WTC11 (cell line): ENCODE measurements around the gene FHOD3.

Source experiments
- JAZF1 ChIP-seq: fragments of 250-450 bp; sonication (Bioruptor Pico); IDR thresholded peaks from 2 replicates; pipeline ENCODE4 v1.9.0; 2021; ENCODE audit warnings: moderate library complexity, mild to moderate bottlenecking, inconsistent platforms
- NR3C1 ChIP-seq: sonication (generic); formaldehyde crosslinking; conservative IDR thresholded peaks from 2 replicates; pipeline ENCODE4 v1.8.1; 2023; ENCODE audit warnings: low read depth, mild to moderate bottlenecking, missing genetic modification reagents
- TF ChIP-seq, protein P1 (sequence below): fragments of 200-600 bp; IDR thresholded peaks from 2 replicates; pipeline ENCODE4 v1.8.0; 2022; ENCODE audit warnings: antibody characterized with exemption
- TF ChIP-seq, protein P2 (sequence below): sonication (generic); formaldehyde crosslinking; IDR thresholded peaks from 2 replicates; pipeline ENCODE4 v1.8.1; 2023; ENCODE audit warnings: mild to moderate bottlenecking, moderate library complexity, missing genetic modification reagents

- TF ChIP-seq, protein P1, sequence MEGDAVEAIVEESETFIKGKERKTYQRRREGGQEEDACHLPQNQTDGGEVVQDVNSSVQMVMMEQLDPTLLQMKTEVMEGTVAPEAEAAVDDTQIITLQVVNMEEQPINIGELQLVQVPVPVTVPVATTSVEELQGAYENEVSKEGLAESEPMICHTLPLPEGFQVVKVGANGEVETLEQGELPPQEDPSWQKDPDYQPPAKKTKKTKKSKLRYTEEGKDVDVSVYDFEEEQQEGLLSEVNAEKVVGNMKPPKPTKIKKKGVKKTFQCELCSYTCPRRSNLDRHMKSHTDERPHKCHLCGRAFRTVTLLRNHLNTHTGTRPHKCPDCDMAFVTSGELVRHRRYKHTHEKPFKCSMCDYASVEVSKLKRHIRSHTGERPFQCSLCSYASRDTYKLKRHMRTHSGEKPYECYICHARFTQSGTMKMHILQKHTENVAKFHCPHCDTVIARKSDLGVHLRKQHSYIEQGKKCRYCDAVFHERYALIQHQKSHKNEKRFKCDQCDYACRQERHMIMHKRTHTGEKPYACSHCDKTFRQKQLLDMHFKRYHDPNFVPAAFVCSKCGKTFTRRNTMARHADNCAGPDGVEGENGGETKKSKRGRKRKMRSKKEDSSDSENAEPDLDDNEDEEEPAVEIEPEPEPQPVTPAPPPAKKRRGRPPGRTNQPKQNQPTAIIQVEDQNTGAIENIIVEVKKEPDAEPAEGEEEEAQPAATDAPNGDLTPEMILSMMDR: no peak
- no peak for TF ChIP-seq NR3C1 (CRISPR knock-in tag)
- TF ChIP-seq, protein P2, sequence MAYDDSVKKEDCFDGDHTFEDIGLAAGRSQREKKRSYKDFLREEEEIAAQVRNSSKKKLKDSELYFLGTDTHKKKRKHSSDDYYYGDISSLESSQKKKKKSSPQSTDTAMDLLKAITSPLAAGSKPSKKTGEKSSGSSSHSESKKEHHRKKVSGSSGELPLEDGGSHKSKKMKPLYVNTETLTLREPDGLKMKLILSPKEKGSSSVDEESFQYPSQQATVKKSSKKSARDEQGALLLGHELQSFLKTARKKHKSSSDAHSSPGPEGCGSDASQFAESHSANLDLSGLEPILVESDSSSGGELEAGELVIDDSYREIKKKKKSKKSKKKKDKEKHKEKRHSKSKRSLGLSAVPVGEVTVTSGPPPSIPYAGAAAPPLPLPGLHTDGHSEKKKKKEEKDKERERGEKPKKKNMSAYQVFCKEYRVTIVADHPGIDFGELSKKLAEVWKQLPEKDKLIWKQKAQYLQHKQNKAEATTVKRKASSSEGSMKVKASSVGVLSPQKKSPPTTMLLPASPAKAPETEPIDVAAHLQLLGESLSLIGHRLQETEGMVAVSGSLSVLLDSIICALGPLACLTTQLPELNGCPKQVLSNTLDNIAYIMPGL (CRISPR knock-in tag): no peak
- no peak for TF ChIP-seq JAZF1
These were observed 152.8 kb downstream of the FHOD3 start for GRCh38 chr18:36450264-36450663.
